Skeletal muscle tissue (tissue), 5 donors: ENCODE data around the gene NPC1L1. TPM values are rescaled to one million over a fixed set of nuclear protein-coding genes. Genes with fewer than 3 reads are reported as not detected.

ENCODE experiments used
- H3K27ac ChIP-seq: one replicate; pipeline ENCODE4 v1.7.0; 2013; ENCODE audit warnings: mild to moderate bottlenecking, low read depth, low read length, inconsistent platforms
- H3K27me3 ChIP-seq, 3 donors: one replicate each; pipeline ENCODE4 v1.7.0; 2013; ENCODE audit warnings: low read length in 3 of 3; ENCODE audit not compliant: control insufficient read depth in 3 of 3, insufficient read depth in 3 of 3
- H3K36me3 ChIP-seq, 3 donors: one replicate each; pipeline ENCODE4 v1.7.0; 2013; ENCODE audit warnings: low read length in 3 of 3; ENCODE audit not compliant: control insufficient read depth in 3 of 3, insufficient read depth in 3 of 3
- H3K4me1 ChIP-seq, 3 donors: one replicate each; pipeline ENCODE4 v1.7.0; 2013; ENCODE audit warnings: low read length in 3 of 3, mild to moderate bottlenecking in 3 of 3; ENCODE audit not compliant: control insufficient read depth in 3 of 3, insufficient read depth in 3 of 3
- H3K4me3 ChIP-seq, 3 donors: one replicate each; pipeline ENCODE4 v1.7.0; 2013; ENCODE audit warnings: low read length in 3 of 3
- H3K9ac ChIP-seq, 3 donors: one replicate each; pipeline ENCODE4 v1.7.0; 2013; ENCODE audit warnings: low read length in 3 of 3, mild to moderate bottlenecking in 3 of 3, moderate library complexity in 2 of 3, low read depth in 1 of 3
- H3K9me3 ChIP-seq, 3 donors: one replicate each; pipeline ENCODE4 v1.7.0; 2013; ENCODE audit warnings: low read length in 3 of 3; ENCODE audit not compliant: control insufficient read depth in 3 of 3
- small RNA-seq: library from RNA; depleted of rRNA; stranded (forward); fragments of <200 nt; gene quantifications from one replicate; pipeline ENCODE3, GENCODE V24; 2014
- total RNA-seq: library from RNA; depleted of rRNA; stranded (reverse); fragments of >200 nt; gene quantifications from one replicate; pipeline ENCODE4 v1.2.3, GENCODE V29; 2014
- donor health status: Osteomylitis.

NPC1L1 gene
- total RNA-seq, 1 donor from 2014 or later, result not detected

DNA sequence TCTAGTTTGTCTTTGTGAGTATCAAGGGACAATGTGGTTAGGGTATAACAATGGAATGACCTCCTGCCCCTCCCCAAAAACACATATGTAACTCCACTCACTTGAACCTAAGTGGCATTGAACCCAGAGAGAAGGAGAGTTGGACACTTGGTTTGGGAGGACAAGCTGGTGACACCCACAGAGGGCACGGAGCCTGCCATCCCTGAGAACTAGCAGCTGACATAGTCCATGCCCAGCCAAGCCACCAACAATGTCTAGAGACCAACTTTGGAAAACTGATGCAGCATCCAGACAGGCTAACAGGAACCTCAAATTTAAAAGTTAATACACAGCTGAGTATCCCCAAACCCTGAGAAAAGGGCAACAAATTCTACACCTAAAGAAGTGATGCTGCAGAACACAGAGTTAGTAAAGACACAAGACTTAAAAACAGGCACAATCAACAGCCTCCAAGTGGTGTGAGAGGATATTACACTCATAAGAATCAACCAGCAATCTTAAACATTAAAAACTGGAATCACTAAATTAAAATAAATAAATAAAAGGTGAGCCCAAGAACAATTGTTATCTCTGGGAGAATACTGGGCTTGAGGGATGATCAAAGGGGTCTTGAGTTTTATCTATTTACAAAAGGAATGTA lies 77.8 kb downstream of the NPC1L1 start:
- peaks cover 3 to 22% (median 17%) of the 10 kb centered on the region in 3 donors for H3K4me1 ChIP-seq
- H3K27me3 ChIP-seq, result no peaks in the 10 kb centered on the region
- H3K36me3 ChIP-seq, result peaks cover 0 to 13% (median 3%) of the 10 kb centered on the region in 3 donors
- H3K27ac ChIP-seq, result no peak overlapping the region
- H3K9me3 ChIP-seq, result no peaks in the 10 kb centered on the region
- no peak overlapping the region for H3K4me3 ChIP-seq
- H3K9ac ChIP-seq, result no peak overlapping the region

Small RNA genes within 50 kb of the gene (small RNA-seq; reads per million reads assigned to genes)
- not detected for gene RNU6-1097P

Other genes starting within 250 kb of the NPC1L1 start
- 4.7 TPM for gene CAMK2B, start 215.7 kb downstream of the NPC1L1 start, total RNA-seq
- gene NUDCD3, start 50.7 kb downstream of the NPC1L1 start, total RNA-seq, result 59.5 TPM
- 49.1 TPM for gene DDX56, start 32.6 kb upstream of the NPC1L1 start, total RNA-seq
- gene TMED4, start 40.9 kb upstream of the NPC1L1 start, total RNA-seq, result 107 TPM
- gene OGDH, start 65.3 kb upstream of the NPC1L1 start, total RNA-seq, result 70.5 TPM
- gene ZMIZ2, start 207.5 kb upstream of the NPC1L1 start, total RNA-seq, result 4.2 TPM